KMS-11 (cell line): Measurements from ENCODE around the gene CACNB4.

Source experiments
- H2AFZ ChIP-seq: fragments of 200-600 bp; sonication (generic); 2 replicates; pipeline ENCODE4 v1.6.1; 2016; ENCODE audit warnings: antibody characterized with exemption, mixed run types, low read depth
- H3K27ac ChIP-seq: fragments of 200-600 bp; sonication (generic); 2 replicates; pipeline ENCODE4 v1.6.1; 2016; ENCODE audit warnings: mild to moderate bottlenecking, mixed run types
- H3K27me3 ChIP-seq: fragments of 200-600 bp; sonication (generic); 2 replicates; pipeline ENCODE4 v1.6.1; 2017; ENCODE audit warnings: mild to moderate bottlenecking, low read depth, mixed run types, moderate library complexity; ENCODE audit not compliant: insufficient read depth
- H3K36me3 ChIP-seq: fragments of 200-600 bp; sonication (generic); 2 replicates; pipeline ENCODE4 v1.6.1; 2017; ENCODE audit warnings: mild to moderate bottlenecking, mixed run types; ENCODE audit not compliant: insufficient read depth
- H3K4me1 ChIP-seq: fragments of 200-600 bp; sonication (generic); 2 replicates; pipeline ENCODE4 v1.6.1; 2016; ENCODE audit warnings: mild to moderate bottlenecking, low read depth, mixed run types; ENCODE audit not compliant: poor library complexity, severe bottlenecking
- H3K4me2 ChIP-seq: fragments of 200-600 bp; sonication (generic); 2 replicates; pipeline ENCODE4 v1.7.0; 2016; ENCODE audit warnings: mild to moderate bottlenecking, mixed run types
- H3K4me3 ChIP-seq: fragments of 200-600 bp; sonication (generic); IDR thresholded peaks from 2 replicates; pipeline ENCODE4 v1.6.1; 2017; ENCODE audit warnings: low read depth, low read length, mixed read lengths; ENCODE audit not compliant: insufficient read depth
- H3K79me2 ChIP-seq: fragments of 200-600 bp; sonication (generic); 2 replicates; pipeline ENCODE4 v1.6.1; 2016; ENCODE audit warnings: low read depth, mixed run types; ENCODE audit not compliant: insufficient read depth
- H3K9ac ChIP-seq: fragments of 200-600 bp; sonication (generic); 2 replicates; pipeline ENCODE4 v1.6.1; 2016; ENCODE audit warnings: mild to moderate bottlenecking, mixed run types
- H4K20me1 ChIP-seq: fragments of 200-600 bp; sonication (generic); 2 replicates; pipeline ENCODE4 v1.6.1; 2016; ENCODE audit warnings: mild to moderate bottlenecking, mixed run types; ENCODE audit not compliant: insufficient read depth
- CTCF ChIP-seq: fragments of 200-600 bp; sonication (generic); conservative IDR thresholded peaks from 2 replicates; pipeline ENCODE4 v1.6.1; 2017; ENCODE audit warnings: low read depth, mild to moderate bottlenecking, antibody characterized with exemption, low read length, moderate library complexity, mixed read lengths

Gene CACNB4

GRCh38 chr2:152088006-152088405 lies 10.8 kb downstream of the CACNB4 start:
- Histone ChIP-seq H3K4me3 (no peak overlapping the region), H4K20me1 (no peaks in the 10 kb centered on the region), H3K36me3 (no peaks in the 10 kb centered on the region; the same call in 1 of the 2 replicates), H3K79me2 (no peaks in the 10 kb centered on the region), H2AFZ (no peak overlapping the region), H3K27me3 (no peaks in the 10 kb centered on the region), H3K27ac (no peak overlapping the region), H3K4me2 (no peak overlapping the region), H3K9ac (no peak overlapping the region), H3K4me1 (no peaks in the 10 kb centered on the region)
- no peak for TF ChIP-seq CTCF

- Histone ChIP-seq H3K4me2 (no peak overlapping the region), H3K36me3 (no peaks in the 10 kb centered on the region; the same call in 1 of the 2 replicates), H3K27ac (no peak overlapping the region), H3K4me1 (no peaks in the 10 kb centered on the region), H3K79me2 (no peaks in the 10 kb centered on the region), H3K4me3 (no peak overlapping the region), H3K27me3 (no peaks in the 10 kb centered on the region), H2AFZ (no peak overlapping the region), H3K9ac (no peak overlapping the region), H4K20me1 (no peaks in the 10 kb centered on the region)
- no peak for TF ChIP-seq CTCF
Observed at GRCh38 chr2:152086231-152086630, 12.6 kb downstream of the CACNB4 start.

- TF ChIP-seq CTCF, result no peak
- Histone ChIP-seq H3K4me1 (no peaks in the 10 kb centered on the region), H3K9ac (no peak overlapping the region), H4K20me1 (no peaks in the 10 kb centered on the region), H3K79me2 (no peaks in the 10 kb centered on the region), H3K4me2 (no peak overlapping the region), H3K27ac (no peak overlapping the region), H2AFZ (no peak overlapping the region), H3K27me3 (no peaks in the 10 kb centered on the region), H3K36me3 (no peaks in the 10 kb centered on the region; the same call in 1 of the 2 replicates), H3K4me3 (no peak overlapping the region)
Observed at GRCh38 chr2:152084076-152084475, 14.8 kb downstream of the CACNB4 start.

GRCh38 chr2:152083202-152083875 lies 15.5 kb downstream of the CACNB4 start:
- Histone ChIP-seq H2AFZ (no peak overlapping the region), H4K20me1 (no peaks in the 10 kb centered on the region), H3K4me3 (no peak overlapping the region), H3K9ac (no peak overlapping the region), H3K4me1 (no peaks in the 10 kb centered on the region), H3K4me2 (no peak overlapping the region), H3K27me3 (no peaks in the 10 kb centered on the region), H3K36me3 (no peaks in the 10 kb centered on the region; the same call in 1 of the 2 replicates), H3K27ac (no peak overlapping the region), H3K79me2 (no peaks in the 10 kb centered on the region)
- no peak for TF ChIP-seq CTCF
